Measurements from ENCODE around the gene SMAD7.

GRCh38 chr18:48943736-48944527 lies 6.8 kb downstream of the SMAD7 start:
- TF ChIP-seq CTCF (IDR thresholded peaks at IDR 0.05) (no peak), POLR2A (IDR thresholded peaks at IDR 0.05) (no peak)

Data from vagina (tissue), 2 donors.